GM19193 (cell line): ENCODE data around the gene PFN1.

ENCODE experiments used
- POLR2A ChIP-seq: IDR thresholded peaks from 4 replicates; pipeline ENCODE4 v1.6.1; 2011; ENCODE audit not compliant: insufficient read depth, insufficient read length; ENCODE audit errors: extremely low read depth

Gene PFN1

DNA sequence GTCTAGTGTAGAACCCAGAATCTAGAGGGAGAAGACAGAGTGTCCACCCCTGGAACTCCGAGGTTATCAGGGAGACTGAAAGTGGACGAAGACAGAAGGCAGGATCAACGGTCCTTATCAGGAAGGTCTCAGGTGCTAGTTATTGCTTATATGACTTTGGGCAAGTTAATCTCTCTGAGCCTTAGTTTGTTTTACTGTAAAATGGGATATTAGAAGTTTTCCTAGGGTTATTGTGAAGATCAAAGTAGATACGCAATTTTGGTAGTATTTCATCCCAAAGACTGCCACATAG lies 7.1 kb downstream of the PFN1 start:
- no peak for TF ChIP-seq POLR2A

DNA sequence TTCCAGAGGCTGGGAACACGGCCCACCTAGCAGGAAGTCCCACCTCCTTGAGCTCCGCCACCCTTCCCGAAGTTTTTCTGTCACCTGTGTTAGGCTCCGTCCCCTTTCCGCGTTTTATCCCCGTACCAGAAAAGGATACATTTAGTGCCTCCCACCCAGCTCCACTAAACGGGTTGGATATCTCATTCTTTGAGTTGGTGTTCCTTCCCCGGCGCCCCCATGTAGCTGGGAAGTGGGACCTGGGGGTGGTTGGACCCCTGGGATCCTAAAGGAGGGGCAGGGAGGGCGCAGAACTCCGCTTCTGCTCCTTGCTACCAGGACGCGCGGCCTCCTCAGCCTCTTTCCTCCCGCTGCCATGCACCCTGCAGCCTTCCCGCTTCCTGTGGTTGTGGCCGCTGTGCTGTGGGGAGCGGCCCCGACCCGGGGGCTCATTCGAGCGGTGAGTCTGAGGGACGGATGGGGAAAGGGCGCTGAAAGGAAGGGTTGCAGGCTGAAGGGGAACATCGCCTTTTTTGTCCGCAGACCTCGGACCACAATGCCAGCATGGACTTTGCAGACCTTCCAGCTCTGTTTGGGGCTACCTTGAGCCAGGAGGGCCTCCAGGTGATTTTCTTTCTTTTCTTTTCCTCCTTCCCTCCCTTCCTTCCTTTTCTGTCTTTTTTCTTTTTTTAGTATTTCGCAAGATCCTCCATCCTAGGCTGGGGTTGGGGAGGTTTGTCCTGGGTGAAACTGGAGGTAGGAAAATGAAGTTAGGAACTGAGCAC lies 7.6 kb downstream of the PFN1 start:
- TF ChIP-seq POLR2A: peak; percentile 12

DNA sequence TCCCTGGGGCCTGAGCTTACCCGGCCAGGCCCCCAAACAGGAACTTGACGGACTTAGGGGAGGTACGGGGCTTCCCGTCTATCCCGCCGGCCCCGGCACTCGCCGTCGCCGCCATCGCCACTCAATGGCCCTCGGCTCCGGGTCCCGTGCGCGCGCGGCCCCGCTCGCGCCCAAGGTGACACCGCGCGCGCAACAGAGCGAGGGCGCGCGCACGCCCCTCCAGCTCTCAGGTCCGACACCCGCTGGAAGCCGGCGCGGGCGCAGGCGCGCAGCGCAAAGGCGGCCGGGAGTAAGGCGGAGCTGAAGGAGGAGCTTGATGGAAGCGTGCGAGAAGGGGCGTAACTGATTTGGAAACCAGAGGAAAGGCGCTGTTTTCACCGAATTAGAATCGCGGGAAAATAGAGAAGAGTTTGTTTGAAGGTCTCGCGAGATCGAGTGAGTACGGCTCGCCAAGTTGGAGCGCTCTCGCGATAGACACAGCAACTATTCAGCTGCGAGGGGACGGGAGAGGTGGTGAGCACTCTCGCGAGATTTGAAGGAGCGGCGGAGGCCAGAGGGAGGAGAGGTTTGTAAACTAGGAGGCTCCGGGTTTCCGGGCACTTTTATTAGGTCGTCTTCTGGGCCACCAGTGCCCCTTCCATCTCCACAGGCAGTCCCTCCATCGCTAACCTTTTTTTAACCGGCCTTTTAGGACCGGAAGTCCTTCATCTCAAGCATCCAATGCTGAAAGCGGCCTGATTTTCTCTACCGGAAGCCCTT lies 8.4 kb downstream of the PFN1 start, which contains the start of the genes RNF167 and SLC25A11:
Gene RNF167 (plus strand): TSS at position 473 of the 759 bp plus-strand sequence. CDS start 642 bp downstream, outside the sequence.
Gene SLC25A11 (minus strand): TSS at position 251 of the 759 bp plus-strand sequence. CDS start 136 bp downstream, at position 115.
- peak; percentile 91 for TF ChIP-seq POLR2A

DNA sequence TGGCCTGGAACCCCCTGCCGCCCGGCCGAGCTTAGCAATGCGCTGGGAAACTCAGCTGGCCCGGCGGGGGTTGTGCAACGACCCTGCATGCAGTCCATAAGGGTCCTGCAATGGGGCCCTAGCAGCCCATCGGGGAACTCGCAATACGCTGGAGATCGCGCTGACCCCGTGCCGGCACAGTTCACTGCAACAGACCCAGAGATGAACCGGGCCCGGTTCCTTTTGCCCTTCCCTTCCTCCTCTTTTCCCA lies 8.9 kb downstream of the PFN1 start:
- no peak for TF ChIP-seq POLR2A

DNA sequence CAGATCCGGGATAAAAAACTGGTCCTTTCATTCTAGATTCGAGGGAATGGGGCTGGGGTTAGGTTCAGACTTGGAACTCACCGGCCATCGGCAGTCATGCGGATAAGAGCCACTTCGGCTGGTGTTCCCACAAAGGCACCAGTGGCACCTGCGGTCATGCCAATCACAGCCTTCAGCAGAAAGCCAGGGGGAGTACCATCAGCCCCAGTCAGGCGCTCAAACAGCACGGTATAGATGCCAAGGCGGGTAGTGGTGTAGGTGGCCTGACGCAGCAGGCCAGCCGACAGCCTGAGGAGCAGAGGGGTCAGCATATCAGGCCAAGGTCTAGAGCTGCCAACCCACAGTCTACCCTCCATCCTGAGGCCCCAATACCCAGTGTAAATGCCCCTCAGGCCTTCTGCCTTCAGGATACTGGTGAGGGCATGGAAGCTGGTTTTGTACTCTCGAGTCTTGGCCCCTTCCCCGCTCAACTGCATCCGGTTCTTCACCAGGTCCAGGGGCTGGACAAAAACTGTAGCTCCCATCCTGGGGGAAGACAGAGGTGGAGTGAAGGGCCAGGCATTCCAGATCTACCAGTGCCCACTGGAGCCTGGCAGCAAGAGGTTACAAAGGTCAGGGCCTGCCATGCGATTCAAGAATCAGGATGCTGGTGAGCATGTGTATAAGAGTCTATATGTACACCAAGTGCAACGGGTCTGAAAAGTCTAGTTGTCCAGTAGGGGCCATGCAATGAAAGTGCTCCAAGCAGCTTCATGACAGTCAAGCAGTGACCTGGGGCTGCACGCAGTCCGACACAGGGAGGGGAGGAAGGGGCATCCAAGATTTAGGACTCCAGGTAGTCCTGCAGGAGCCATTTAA lies 9.4 kb downstream of the PFN1 start:
- no peak for TF ChIP-seq POLR2A

DNA sequence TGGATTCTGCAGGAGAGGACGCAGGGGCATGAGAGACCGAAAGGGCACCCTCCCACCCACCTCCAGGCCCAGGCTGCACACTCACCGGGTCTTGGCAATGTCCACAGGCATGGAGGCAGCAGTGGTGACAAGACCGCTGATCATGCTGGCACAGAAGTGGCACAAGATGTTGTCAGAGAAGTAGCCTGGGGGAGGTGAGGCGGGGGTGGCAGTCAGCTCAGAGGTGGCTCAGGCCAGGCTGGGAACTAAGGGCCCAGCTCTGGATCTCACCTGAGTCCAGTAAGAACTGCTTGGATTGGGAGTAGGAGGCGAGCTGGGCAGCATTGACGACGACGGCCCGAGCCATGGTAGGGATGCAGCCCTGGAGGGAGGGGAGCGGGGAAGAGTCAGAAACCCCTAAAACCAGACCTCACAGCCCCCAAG lies 10.2 kb downstream of the PFN1 start:
- no peak for TF ChIP-seq POLR2A

DNA sequence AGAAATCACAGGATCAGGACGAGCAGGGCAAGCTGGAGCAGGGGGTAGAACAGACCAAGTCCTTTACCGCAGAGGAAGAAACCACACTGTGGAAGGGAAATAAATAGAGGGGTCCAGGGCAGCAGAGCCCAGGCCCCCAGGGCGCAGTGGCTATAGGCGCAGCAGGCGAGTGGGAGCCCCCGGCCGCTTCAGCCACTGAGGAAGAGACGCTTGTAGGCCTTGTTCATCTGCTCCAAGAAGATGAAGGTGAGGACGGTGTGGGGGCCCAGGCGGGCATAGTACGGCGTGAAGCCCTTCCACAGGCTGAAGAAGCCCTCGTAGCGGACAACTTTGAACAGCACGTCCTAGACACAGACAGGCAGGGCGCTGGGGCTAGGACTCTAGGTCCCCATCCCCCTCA lies 10.8 kb downstream of the PFN1 start:
- TF ChIP-seq POLR2A: no peak

DNA sequence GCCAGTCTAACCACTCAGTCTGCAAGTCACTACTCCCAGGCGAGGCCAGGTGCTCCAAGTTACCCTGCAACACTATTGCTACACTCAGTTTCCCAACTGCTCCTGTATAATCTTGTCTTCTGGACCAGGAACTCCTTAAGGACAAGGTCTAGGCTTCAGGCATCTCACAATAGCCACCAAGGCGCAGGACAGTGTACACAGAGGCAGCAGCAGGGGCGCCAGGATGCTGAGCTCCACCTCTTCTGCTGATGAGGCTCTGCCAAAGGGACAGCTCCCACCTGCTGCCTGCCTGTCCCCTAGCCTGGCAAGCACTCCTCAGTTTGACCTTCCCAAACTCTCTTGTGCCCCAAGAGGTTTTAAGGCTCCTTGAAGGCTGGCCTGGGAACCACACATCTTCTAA lies 11.9 kb downstream of the PFN1 start:
- no peak for TF ChIP-seq POLR2A

DNA sequence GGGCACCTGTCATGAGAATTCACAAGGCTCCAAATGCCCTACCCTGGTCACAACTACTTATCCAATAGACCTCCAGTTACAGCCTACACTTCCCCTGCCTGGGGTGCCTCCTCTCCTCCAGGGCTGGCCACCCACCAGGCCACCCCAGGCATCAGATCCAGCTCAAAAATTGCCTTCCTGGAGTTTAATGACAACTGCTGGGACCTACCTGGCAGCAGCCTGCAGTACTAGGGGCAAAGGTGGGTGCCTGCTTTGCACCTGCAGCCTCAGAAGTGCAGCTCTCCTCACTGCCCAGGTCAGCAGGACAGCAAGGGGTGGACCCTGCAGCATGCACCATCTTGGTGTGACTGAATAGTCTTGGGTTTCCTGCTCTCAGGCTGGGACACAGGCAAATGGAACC lies 12.7 kb downstream of the PFN1 start:
- TF ChIP-seq POLR2A: no peak

DNA sequence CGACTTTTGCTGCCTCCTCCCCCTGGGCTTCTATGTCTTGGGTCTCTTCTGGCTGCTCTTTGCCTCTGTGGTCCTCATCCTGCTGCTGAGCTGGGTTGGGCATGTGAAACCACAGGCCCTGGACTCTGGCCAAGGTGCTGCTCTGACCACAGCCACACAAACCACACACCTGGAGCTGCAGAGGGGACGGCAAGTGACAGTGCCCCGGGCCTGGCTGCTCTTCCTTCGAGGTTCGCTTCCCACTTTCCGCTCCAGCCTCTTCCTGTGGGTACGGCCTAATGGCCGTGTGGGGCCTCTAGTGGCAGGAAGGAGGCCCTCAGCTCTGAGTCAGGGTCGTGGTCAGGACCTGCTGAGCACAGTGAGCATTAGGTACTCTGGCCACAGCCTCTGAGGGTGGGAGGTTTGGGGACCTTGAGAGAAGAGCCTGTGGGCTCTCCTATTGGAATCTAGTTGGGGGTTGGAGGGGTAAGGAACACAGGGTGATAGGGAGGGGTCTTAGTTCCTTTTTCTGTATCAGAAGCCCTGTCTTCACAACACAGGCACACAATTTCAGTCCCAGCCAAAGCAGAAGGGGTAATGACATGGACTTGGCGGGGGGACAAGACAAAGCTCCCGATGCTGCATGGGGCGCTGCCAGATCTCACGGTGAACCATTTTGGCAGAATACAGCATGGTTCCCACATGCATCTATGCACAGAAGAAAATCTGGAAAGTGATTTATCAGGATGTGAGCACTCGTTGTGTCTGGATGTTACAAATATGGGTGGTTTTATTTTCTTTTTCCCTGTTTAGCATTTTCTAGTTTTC lies 14.0 kb downstream of the PFN1 start:
- peak; percentile 22 for TF ChIP-seq POLR2A

DNA sequence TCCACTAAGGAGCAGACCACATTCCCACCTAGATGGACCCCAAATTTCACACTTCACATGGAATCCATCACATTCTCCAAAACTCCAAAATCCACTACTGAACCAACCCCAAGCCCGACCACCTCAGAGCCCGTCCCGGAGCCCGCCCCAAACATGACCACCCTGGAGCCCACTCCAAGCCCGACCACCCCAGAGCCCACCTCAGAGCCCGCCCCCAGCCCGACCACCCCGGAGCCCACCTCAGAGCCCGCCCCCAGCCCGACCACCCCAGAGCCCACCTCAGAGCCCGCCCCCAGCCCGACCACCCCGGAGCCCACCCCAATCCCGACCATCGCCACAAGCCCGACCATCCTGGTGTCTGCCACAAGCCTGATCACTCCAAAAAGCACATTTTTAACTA lies 14.7 kb downstream of the PFN1 start:
- no peak for TF ChIP-seq POLR2A

DNA sequence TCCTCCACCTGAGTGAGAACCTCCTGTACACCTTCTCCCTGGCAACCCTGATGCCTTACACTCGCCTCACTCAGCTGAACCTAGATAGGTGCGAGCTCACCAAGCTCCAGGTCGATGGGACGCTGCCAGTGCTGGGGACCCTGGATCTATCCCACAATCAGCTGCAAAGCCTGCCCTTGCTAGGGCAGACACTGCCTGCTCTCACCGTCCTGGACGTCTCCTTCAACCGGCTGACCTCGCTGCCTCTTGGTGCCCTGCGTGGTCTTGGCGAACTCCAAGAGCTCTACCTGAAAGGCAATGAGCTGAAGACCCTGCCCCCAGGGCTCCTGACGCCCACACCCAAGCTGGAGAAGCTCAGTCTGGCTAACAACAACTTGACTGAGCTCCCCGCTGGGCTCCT lies 15.6 kb downstream of the PFN1 start:
- no peak for TF ChIP-seq POLR2A

DNA sequence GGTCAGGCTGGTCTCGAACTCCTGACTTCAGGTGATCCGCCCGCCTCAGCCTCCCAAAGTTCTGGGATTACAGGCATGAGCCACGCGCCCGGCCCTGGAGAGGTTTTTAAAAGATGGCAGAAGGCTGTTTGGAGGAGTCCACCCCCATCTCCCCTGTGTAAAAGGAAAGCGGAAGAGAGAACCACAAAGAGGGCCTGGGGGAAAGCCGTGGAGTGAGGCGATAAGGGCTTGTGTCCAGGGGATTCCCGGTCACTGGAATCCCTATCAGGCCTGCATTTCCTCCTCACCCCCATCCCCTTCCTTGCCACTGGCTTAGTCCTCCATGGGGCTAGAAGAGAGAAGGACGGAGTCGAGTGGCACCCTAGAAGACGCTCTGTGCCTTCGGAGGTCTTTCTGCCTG lies 16.4 kb downstream of the PFN1 start, which contains the start of gene GP1BA:
Gene GP1BA (plus strand): TSS at position 315 of the 400 bp plus-strand sequence. CDS start 328 bp downstream, outside the sequence.
- no peak for TF ChIP-seq POLR2A

DNA sequence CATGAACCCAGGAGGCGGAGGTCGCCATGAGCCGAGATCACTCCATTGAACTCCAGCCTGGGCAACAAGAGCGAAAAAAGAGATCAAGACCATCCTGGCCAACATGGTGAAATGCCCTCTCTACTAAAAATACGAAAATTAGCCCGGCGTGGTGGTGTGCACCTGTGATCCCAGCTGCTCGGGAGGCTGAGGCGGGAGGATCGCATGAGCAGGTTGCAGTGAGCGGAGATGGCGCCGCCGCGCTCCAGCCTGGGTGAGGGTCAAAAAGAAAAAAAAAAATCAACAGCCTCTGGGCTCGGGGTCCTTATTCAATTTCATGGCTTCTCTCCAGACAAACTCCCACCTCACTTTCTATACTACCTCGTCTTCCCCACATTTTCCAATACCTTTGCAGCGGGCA lies 19.4 kb downstream of the PFN1 start:
- no peak for TF ChIP-seq POLR2A
